Calu3 (cell line): ENCODE measurements around the gene NMU. TPM values are rescaled to one million over a fixed set of nuclear protein-coding genes. Genes with fewer than 3 reads are reported as not detected.
"Not testable (repeated sequence)": the region's sequence is repeated elsewhere in the genome, so short reads cannot be mapped to it uniquely, and the experiment has no call there.

Experiments
- BruUV-seq: library from RNA; stranded (reverse); fragments of 400-500 nt; replicated peaks from 2 replicates; lab custom pipeline; 2021; lab: Mats Ljungman, UMichigan
- CTCF ChIA-PET: fragments of 300-600 bp; sonication (Branson Sonifier 250); formaldehyde crosslinking; loops from one replicate; lab custom pipeline; 2022; ENCODE audit warnings: antibody characterized with exemption; lab: Charles Lee
- DNase-seq: peaks from one replicate; pipeline ENCODE4 v3.0.0; 2022
- H3K27ac Mint-ChIP-seq: one replicate; pipeline ENCODE4 v1.8.0; 2022; ENCODE audit warnings: mixed read lengths; ENCODE audit not compliant: unreplicated experiment
- H3K27me3 Mint-ChIP-seq: one replicate; pipeline ENCODE4 v1.8.0; 2022; ENCODE audit warnings: mixed read lengths; ENCODE audit not compliant: unreplicated experiment
- H3K36me3 Mint-ChIP-seq: one replicate; pipeline ENCODE4 v1.8.0; 2022; ENCODE audit warnings: mild to moderate bottlenecking, moderate library complexity, mixed read lengths; ENCODE audit not compliant: insufficient read depth, unreplicated experiment
- H3K4me1 Mint-ChIP-seq: one replicate; pipeline ENCODE4 v1.8.0; 2022; ENCODE audit warnings: mild to moderate bottlenecking, low read depth, mixed read lengths; ENCODE audit not compliant: unreplicated experiment
- H3K4me3 Mint-ChIP-seq: one replicate; pipeline ENCODE4 v1.8.0; 2022; ENCODE audit warnings: mild to moderate bottlenecking, low read depth, moderate library complexity, mixed read lengths; ENCODE audit not compliant: unreplicated experiment
- H3K9me3 Mint-ChIP-seq: one replicate; pipeline ENCODE4 v1.8.0; 2022; ENCODE audit warnings: low read depth, mixed read lengths; ENCODE audit not compliant: unreplicated experiment
- intact Hi-C: fragments of 100-400 bp; cut with micrococcal nuclease; formaldehyde crosslinking; loops from one replicate; pipeline ENCODE4 v1.10.0; 2022; ENCODE audit not compliant: unreplicated experiment
- total RNA-seq: library from RNA; stranded (reverse); gene quantifications from 2 replicates; pipeline ENCODE4 v1.2.3, GENCODE V29; 2022
- TF ChIP-seq, protein P1 (sequence below): fragments of 200-600 bp; IDR thresholded peaks from one replicate; pipeline ENCODE4 v1.8.0; 2022; ENCODE audit warnings: antibody characterized with exemption; ENCODE audit not compliant: unreplicated experiment

NMU gene
- total RNA-seq, 1 experiment from 2014 or later, result 4.1 TPM

- Mint-ChIP-seq H3K4me1 (peaks cover 19% of the 10 kb centered on the region), H3K4me3 (no peak overlapping the region), H3K9me3 (no peaks in the 10 kb centered on the region), H3K27ac (no peak overlapping the region), H3K36me3 (peaks cover 10% of the 10 kb centered on the region), H3K27me3 (peaks cover 24% of the 10 kb centered on the region)
- DNase-seq, result no peak
- CTCF ChIA-PET, result no interaction called here
- intact Hi-C loops, result loop anchor here (5.0 kb wide), 1 partner anchor 98 kb away; no protein-coding TSS in a partner anchor
- no TSS peak for BruUV-seq
- TF ChIP-seq, protein P1, sequence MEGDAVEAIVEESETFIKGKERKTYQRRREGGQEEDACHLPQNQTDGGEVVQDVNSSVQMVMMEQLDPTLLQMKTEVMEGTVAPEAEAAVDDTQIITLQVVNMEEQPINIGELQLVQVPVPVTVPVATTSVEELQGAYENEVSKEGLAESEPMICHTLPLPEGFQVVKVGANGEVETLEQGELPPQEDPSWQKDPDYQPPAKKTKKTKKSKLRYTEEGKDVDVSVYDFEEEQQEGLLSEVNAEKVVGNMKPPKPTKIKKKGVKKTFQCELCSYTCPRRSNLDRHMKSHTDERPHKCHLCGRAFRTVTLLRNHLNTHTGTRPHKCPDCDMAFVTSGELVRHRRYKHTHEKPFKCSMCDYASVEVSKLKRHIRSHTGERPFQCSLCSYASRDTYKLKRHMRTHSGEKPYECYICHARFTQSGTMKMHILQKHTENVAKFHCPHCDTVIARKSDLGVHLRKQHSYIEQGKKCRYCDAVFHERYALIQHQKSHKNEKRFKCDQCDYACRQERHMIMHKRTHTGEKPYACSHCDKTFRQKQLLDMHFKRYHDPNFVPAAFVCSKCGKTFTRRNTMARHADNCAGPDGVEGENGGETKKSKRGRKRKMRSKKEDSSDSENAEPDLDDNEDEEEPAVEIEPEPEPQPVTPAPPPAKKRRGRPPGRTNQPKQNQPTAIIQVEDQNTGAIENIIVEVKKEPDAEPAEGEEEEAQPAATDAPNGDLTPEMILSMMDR, result no peak
These were observed 2.2 kb downstream of the NMU start for GRCh38 chr4:55633903-55634302.

DNA sequence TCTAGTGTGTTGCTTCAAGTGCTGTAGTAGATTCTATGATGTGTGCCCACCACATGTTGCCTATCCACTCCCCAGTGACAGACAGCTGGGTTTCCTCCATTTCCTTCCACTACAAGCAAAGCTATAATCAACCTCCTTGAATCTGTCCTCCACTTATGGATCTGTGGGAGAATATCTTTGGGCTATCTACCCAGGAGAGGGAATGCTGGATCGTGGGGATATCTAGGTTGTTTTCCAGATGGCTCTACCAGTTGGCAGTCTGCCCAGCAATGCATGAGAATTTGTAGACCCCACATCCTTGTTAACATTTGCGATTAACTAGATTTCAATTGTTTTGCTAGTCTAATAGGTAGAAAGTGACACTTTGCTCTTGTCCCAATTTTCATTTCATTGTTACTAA, 10.3 kb downstream of the NMU start:
- Mint-ChIP-seq H3K4me1 (no peaks in the 10 kb centered on the region), H3K27me3 (no peaks in the 10 kb centered on the region), H3K4me3 (no peak overlapping the region), H3K9me3 (no peaks in the 10 kb centered on the region), H3K36me3 (no peaks in the 10 kb centered on the region), H3K27ac (no peak overlapping the region)
- TF ChIP-seq, protein P1, result no peak
- BruUV-seq, result no TSS peak
- intact Hi-C loops, result no loop called here
- no peak for DNase-seq
- CTCF ChIA-PET, result no interaction called here

GRCh38 chr4:55624063-55624462, 12.0 kb downstream of the NMU start:
- intact Hi-C loops, H3K27me3 Mint-ChIP-seq, BruUV-seq, H3K36me3 Mint-ChIP-seq, H3K27ac Mint-ChIP-seq, CTCF ChIA-PET, H3K9me3 Mint-ChIP-seq, H3K4me3 Mint-ChIP-seq, H3K4me1 Mint-ChIP-seq, DNase-seq: not testable (repeated sequence)

GRCh38 chr4:55618546-55619143, 17.5 kb downstream of the NMU start:
- no peak overlapping the region for H3K27ac Mint-ChIP-seq
- H3K4me3 Mint-ChIP-seq, result no peak overlapping the region
- TF ChIP-seq, protein P1, result no peak
- DNase-seq, result no peak
- no TSS peak for BruUV-seq
- intact Hi-C loops, result no loop called here
- CTCF ChIA-PET, result no interaction called here
- no peaks in the 10 kb centered on the region for H3K9me3 Mint-ChIP-seq
- H3K36me3 Mint-ChIP-seq, result no peaks in the 10 kb centered on the region
- H3K27me3 Mint-ChIP-seq, result no peaks in the 10 kb centered on the region
- H3K4me1 Mint-ChIP-seq, result no peaks in the 10 kb centered on the region

DNA sequence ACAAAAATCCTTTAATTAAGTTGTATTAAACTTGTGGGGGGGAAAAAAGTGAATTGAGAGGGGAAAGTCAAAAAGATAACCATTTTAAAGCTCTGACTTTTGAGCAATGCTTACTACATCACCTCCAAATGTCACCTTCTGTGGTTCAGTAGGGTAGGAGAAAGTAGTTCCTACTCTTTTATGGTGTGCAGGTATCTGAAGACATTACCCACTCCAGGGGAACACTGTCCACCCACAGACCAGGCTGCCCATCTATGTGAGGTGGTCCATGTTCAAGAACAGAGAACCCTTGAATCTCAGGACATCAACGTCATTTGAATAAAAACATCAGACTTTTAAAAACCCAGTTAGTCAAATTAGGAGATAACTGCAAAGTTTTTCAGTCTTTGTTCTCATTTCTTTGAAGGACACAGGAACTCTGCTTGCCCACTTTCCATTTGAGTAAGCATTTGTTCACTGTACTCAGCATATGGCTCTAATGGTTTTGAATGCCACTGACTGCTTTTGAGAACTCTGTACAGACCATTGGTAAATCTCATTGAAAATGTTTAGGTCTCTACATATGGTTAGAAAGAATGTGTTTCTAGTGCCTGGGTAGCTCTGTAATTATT, 18.4 kb downstream of the NMU start:
- Mint-ChIP-seq H3K9me3 (no peaks in the 10 kb centered on the region), H3K4me3 (no peak overlapping the region), H3K36me3 (no peaks in the 10 kb centered on the region), H3K27ac (no peak overlapping the region), H3K27me3 (no peaks in the 10 kb centered on the region), H3K4me1 (no peaks in the 10 kb centered on the region)
- CTCF ChIA-PET, result no interaction called here
- DNase-seq, result no peak
- no TSS peak for BruUV-seq
- intact Hi-C loops, result no loop called here
- TF ChIP-seq, protein P1, result no peak
